Trophoblast cell (in vitro differentiated cells and primary cell): ENCODE data around the gene GDA. TPM values are rescaled to one million over a fixed set of nuclear protein-coding genes. Genes with fewer than 3 reads are reported as not detected.
A peak's percentile ranks its signal among the peaks of the same experiment; 100 is the strongest.

Experiments used
- DNase-seq, 2 donors: peaks; one replicate each; pipeline ENCODE4 v3.0.0-alpha.2; 2016
- H2AFZ ChIP-seq: 2 replicates; pipeline ENCODE4 v1.6.1; 2013; ENCODE audit warnings: low read length, moderate library complexity, mild to moderate bottlenecking; ENCODE audit not compliant: insufficient read depth, poor library complexity
- H2AK5ac ChIP-seq: 2 replicates; pipeline ENCODE4 v1.6.1; 2013; ENCODE audit warnings: mild to moderate bottlenecking, low read length
- H2BK120ac ChIP-seq: 2 replicates; pipeline ENCODE4 v1.6.1; 2013; ENCODE audit warnings: low read length, mild to moderate bottlenecking, moderate library complexity; ENCODE audit not compliant: insufficient read depth, poor library complexity
- H2BK12ac ChIP-seq: 2 replicates; pipeline ENCODE4 v1.6.1; 2013; ENCODE audit warnings: mild to moderate bottlenecking, low read length, moderate library complexity
- H2BK5ac ChIP-seq: 2 replicates; pipeline ENCODE4 v1.6.1; 2013; ENCODE audit warnings: low read length, low read depth, moderate library complexity, mild to moderate bottlenecking; ENCODE audit not compliant: poor library complexity
- H3K14ac ChIP-seq: 2 replicates; pipeline ENCODE4 v1.6.1; 2013; ENCODE audit warnings: mild to moderate bottlenecking, low read length
- H3K18ac ChIP-seq: 2 replicates; pipeline ENCODE4 v1.6.1; 2013; ENCODE audit warnings: mild to moderate bottlenecking, low read length
- H3K23ac ChIP-seq: 2 replicates; pipeline ENCODE4 v1.6.1; 2013; ENCODE audit warnings: low read length
- H3K27ac ChIP-seq: 2 replicates; pipeline ENCODE4 v1.5.1; 2013; ENCODE audit warnings: low read depth, mild to moderate bottlenecking, inconsistent platforms, low read length, moderate library complexity
- H3K27me3 ChIP-seq: 2 replicates; pipeline ENCODE4 v1.6.1; 2013; ENCODE audit warnings: inconsistent platforms, mild to moderate bottlenecking, low read length, moderate library complexity; ENCODE audit not compliant: insufficient read depth
- H3K36me3 ChIP-seq, 2 experiments: 1 replicate in 1 of 2; 2 replicates in 1 of 2; pipeline ENCODE4 v1.6.1; 2013; ENCODE audit warnings: low read length in 2 of 2, mild to moderate bottlenecking in 2 of 2, moderate library complexity in 1 of 2; ENCODE audit not compliant: insufficient read depth in 2 of 2, control insufficient read depth in 1 of 2
- H3K4ac ChIP-seq: 2 replicates; pipeline ENCODE4 v1.6.1; 2013; ENCODE audit warnings: low read depth, mild to moderate bottlenecking, low read length, moderate library complexity
- H3K4me1 ChIP-seq, 2 experiments: 1 replicate in 1 of 2; 2 replicates in 1 of 2; pipeline ENCODE4 v1.6.1; 2013; ENCODE audit warnings: low read length in 2 of 2, mild to moderate bottlenecking in 2 of 2, moderate library complexity in 1 of 2; ENCODE audit not compliant: insufficient read depth in 2 of 2, control insufficient read depth in 1 of 2
- H3K4me2 ChIP-seq: 2 replicates; pipeline ENCODE4 v1.6.1; 2013; ENCODE audit warnings: inconsistent platforms, mild to moderate bottlenecking, low read length, moderate library complexity
- H3K4me3 ChIP-seq: 2 replicates; pipeline ENCODE4 v1.5.1; 2013; ENCODE audit warnings: mild to moderate bottlenecking, low read depth, low read length, inconsistent platforms
- H3K79me1 ChIP-seq: one replicate; pipeline ENCODE4 v1.6.1; 2013; ENCODE audit warnings: low read length
- H3K79me2 ChIP-seq: 2 replicates; pipeline ENCODE4 v1.6.1; 2013; ENCODE audit warnings: low read length, mild to moderate bottlenecking; ENCODE audit not compliant: control insufficient read depth, insufficient read depth, poor library complexity
- H3K9ac ChIP-seq: 2 replicates; pipeline ENCODE4 v1.6.1; 2013; ENCODE audit warnings: mild to moderate bottlenecking, low read length
- H3K9me3 ChIP-seq: 2 replicates; pipeline ENCODE4 v1.6.1; 2013; ENCODE audit warnings: low read depth, mild to moderate bottlenecking, control low read depth, inconsistent platforms, low read length; ENCODE audit not compliant: insufficient read depth
- H4K12ac ChIP-seq: 2 replicates; pipeline ENCODE4 v1.6.1; 2013; ENCODE audit warnings: low read depth, mild to moderate bottlenecking, low read length, moderate library complexity
- H4K8ac ChIP-seq: 2 replicates; pipeline ENCODE4 v1.6.1; 2013; ENCODE audit warnings: low read depth, mild to moderate bottlenecking, low read length, moderate library complexity
- H4K91ac ChIP-seq: one replicate; pipeline ENCODE4 v1.6.1; 2013; ENCODE audit warnings: low read depth, mild to moderate bottlenecking, low read length, moderate library complexity
- WGBS: extraction: QIAGEN DNeasy Blood & Tissue Kit; methylation state at CpG from one replicate; pipeline ENCODE4 v1.1.7; 2013; ENCODE audit warnings: missing lambda C conversion rate; ENCODE audit not compliant: insufficient read length, insufficient coverage; ENCODE audit errors: extremely low coverage; 5-methylcytosine and 5-hydroxymethylcytosine counted together
- polyA plus RNA-seq: library from polyadenylated mRNA; stranded (reverse); fragments of 200-250 nt; gene quantifications from 2 replicates; pipeline ENCODE4 v1.2.3, GENCODE V29; 2013

The GDA gene
- polyA plus RNA-seq: 0.23 and 0.29 TPM in 2 replicates

DNA sequence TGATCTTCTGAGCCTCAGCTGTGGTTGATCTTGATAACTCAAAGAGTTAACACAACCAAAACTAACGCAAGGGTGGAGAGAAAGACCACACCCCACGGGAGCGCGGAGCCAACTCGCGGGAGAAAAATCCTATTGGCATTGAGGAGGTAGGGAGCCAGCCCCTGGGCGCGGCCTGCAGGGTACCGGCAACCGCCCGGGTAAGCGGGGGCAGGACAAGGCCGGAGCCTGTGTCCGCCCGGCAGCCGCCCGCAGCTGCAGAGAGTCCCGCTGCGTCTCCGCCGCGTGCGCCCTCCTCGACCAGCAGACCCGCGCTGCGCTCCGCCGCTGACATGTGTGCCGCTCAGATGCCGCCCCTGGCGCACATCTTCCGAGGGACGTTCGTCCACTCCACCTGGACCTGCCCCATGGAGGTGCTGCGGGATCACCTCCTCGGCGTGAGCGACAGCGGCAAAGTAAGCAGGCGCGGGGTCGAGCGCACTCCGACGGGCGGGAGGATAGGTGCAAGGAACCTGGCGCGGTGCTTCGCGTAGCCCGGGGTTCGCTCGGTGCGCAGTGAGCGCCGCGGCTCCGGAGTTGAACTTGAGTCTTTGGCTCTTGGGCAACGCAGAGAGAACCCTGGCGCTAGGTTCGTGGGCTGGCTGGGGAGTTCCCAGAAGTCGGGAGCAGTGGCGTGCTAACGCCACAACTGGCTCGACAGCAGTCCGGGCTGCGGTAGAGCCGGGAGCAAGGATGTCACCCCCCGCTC is at the start of gene GDA:
Gene GDA (plus strand): TSS at position 210 of the 745 bp plus-strand sequence. CDS start 120 bp downstream, at position 330.
- no peak within 1 kb of the TSS for H3K27ac ChIP-seq
- H2BK5ac ChIP-seq: no peak within 1 kb of the TSS
- H3K9ac ChIP-seq: no peak within 1 kb of the TSS
- no peak within 1 kb of the TSS for H3K18ac ChIP-seq
- H2BK120ac ChIP-seq: no peak within 1 kb of the TSS
- H2AK5ac ChIP-seq: no peak within 1 kb of the TSS
- H3K4me3 ChIP-seq: peak within 1 kb of the TSS; percentile 55
- H3K23ac ChIP-seq: no peak within 1 kb of the TSS
- no peaks in the 10 kb centered on the region for H3K36me3 ChIP-seq
- H3K9me3 ChIP-seq: no peaks in the 10 kb centered on the region
- peaks cover 4 to 7% of the 10 kb centered on the region in 2 experiments for H3K4me1 ChIP-seq
- no peak within 1 kb of the TSS for H4K8ac ChIP-seq
- no peak within 1 kb of the TSS for H2BK12ac ChIP-seq
- peaks cover 23% of the 10 kb centered on the region for H3K27me3 ChIP-seq
- H2AFZ ChIP-seq: peak within 1 kb of the TSS; percentile 24
- no peak within 1 kb of the TSS for H3K14ac ChIP-seq
- no peak within 1 kb of the TSS for H4K12ac ChIP-seq
- no peaks in the 10 kb centered on the region for H3K79me2 ChIP-seq
- H3K4me2 ChIP-seq: peak within 1 kb of the TSS; percentile 85
- peak; percentile 67 to 76 for DNase-seq
- WGBS: no CpG with 5 or more reads among the region's 70 CpGs
- peaks cover 2% of the 10 kb centered on the region for H3K79me1 ChIP-seq
- no peak within 1 kb of the TSS for H4K91ac ChIP-seq
- no peak within 1 kb of the TSS for H3K4ac ChIP-seq

- no peaks in the 10 kb centered on the region for H3K79me2 ChIP-seq
- no peak overlapping the region for H3K14ac ChIP-seq
- H2BK5ac ChIP-seq: no peak overlapping the region
- no peak overlapping the region for H4K8ac ChIP-seq
- no peak overlapping the region for H3K4ac ChIP-seq
- no peak overlapping the region for H2BK120ac ChIP-seq
- no peaks in the 10 kb centered on the region for H3K4me1 ChIP-seq
- H3K18ac ChIP-seq: no peak overlapping the region
- no peaks in the 10 kb centered on the region for H3K36me3 ChIP-seq
- no peak overlapping the region for H4K91ac ChIP-seq
- no peak overlapping the region for H2BK12ac ChIP-seq
- no peak overlapping the region for H3K27ac ChIP-seq
- no peak overlapping the region for H3K4me2 ChIP-seq
- H3K9ac ChIP-seq: no peak overlapping the region
- no peak overlapping the region for H3K4me3 ChIP-seq
- no peaks in the 10 kb centered on the region for H3K27me3 ChIP-seq
- WGBS: no CpG with 5 or more reads among the region's 2 CpGs
- H2AK5ac ChIP-seq: no peak overlapping the region
- no peak overlapping the region for H2AFZ ChIP-seq
- no peak for DNase-seq
- no peaks in the 10 kb centered on the region for H3K9me3 ChIP-seq
- H3K23ac ChIP-seq: no peak overlapping the region
- no peaks in the 10 kb centered on the region for H3K79me1 ChIP-seq
- no peak overlapping the region for H4K12ac ChIP-seq
Measured at GRCh38 chr9:72102520-72102919, 46.7 kb upstream of the GDA start.

- no peak overlapping the region for H4K12ac ChIP-seq
- no peak overlapping the region for H3K23ac ChIP-seq
- no peaks in the 10 kb centered on the region for H3K4me1 ChIP-seq
- H3K36me3 ChIP-seq: no peaks in the 10 kb centered on the region
- no peaks in the 10 kb centered on the region for H3K79me2 ChIP-seq
- H2BK120ac ChIP-seq: no peak overlapping the region
- no peak overlapping the region for H2AFZ ChIP-seq
- no peak overlapping the region for H4K8ac ChIP-seq
- no peaks in the 10 kb centered on the region for H3K27me3 ChIP-seq
- H3K9ac ChIP-seq: no peak overlapping the region
- no peak overlapping the region for H3K27ac ChIP-seq
- H3K9me3 ChIP-seq: no peaks in the 10 kb centered on the region
- H3K4ac ChIP-seq: no peak overlapping the region
- no peak for DNase-seq
- H3K79me1 ChIP-seq: no peaks in the 10 kb centered on the region
- H3K4me2 ChIP-seq: no peak overlapping the region
- H3K4me3 ChIP-seq: no peak overlapping the region
- no peak overlapping the region for H3K14ac ChIP-seq
- H2AK5ac ChIP-seq: no peak overlapping the region
- no peak overlapping the region for H4K91ac ChIP-seq
- no CpG with 5 or more reads among the region's 2 CpGs for WGBS
- no peak overlapping the region for H2BK12ac ChIP-seq
- no peak overlapping the region for H2BK5ac ChIP-seq
- no peak overlapping the region for H3K18ac ChIP-seq
Measured at GRCh38 chr9:72113056-72113455, 36.2 kb upstream of the GDA start.

DNA sequence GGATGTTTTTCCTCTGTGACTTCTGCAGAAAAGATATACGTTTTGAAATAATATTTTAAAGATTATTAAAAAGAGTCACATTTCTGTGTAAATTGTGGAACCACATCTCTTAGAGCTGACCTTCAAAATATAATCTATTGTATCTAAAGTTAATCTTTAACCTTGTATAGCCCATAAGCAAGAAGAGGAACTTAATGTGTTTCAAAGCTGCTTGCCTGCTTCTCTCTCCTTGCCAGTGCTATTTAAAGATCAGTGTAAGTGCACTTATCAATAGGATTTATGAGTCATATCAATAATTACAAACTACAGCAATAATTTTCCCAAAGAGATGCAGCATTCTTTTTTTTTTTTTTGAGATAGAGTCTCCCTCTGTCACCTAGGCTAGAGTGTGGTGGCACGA is 29.4 kb upstream of the GDA start:
- H2AFZ ChIP-seq: no peak overlapping the region
- H3K27me3 ChIP-seq: no peaks in the 10 kb centered on the region
- H3K14ac ChIP-seq: no peak overlapping the region
- no peak overlapping the region for H3K4me3 ChIP-seq
- H3K9ac ChIP-seq: no peak overlapping the region
- no peak overlapping the region for H3K4me2 ChIP-seq
- no peak overlapping the region for H4K91ac ChIP-seq
- no peaks in the 10 kb centered on the region for H3K9me3 ChIP-seq
- no peak for DNase-seq
- H2BK5ac ChIP-seq: no peak overlapping the region
- no peak overlapping the region for H3K27ac ChIP-seq
- H3K4me1 ChIP-seq: no peaks in the 10 kb centered on the region
- no peak overlapping the region for H4K12ac ChIP-seq
- no peak overlapping the region for H2BK12ac ChIP-seq
- no peak overlapping the region for H3K23ac ChIP-seq
- no peaks in the 10 kb centered on the region for H3K79me2 ChIP-seq
- no peak overlapping the region for H2AK5ac ChIP-seq
- H3K36me3 ChIP-seq: no peaks in the 10 kb centered on the region
- H2BK120ac ChIP-seq: no peak overlapping the region
- no peak overlapping the region for H3K4ac ChIP-seq
- no peak overlapping the region for H4K8ac ChIP-seq
- H3K79me1 ChIP-seq: no peaks in the 10 kb centered on the region
- no CpG with 5 or more reads among the region's 2 CpGs for WGBS
- no peak overlapping the region for H3K18ac ChIP-seq
